ENCODE data around the gene SLC8A1. TPM values are rescaled to one million over a fixed set of nuclear protein-coding genes. Genes with fewer than 3 reads are reported as not detected.

The SLC8A1 gene
- total RNA-seq, 4 donors from 2014 or later = 8.1 to 22.9 (median 9.3) TPM

GRCh38 chr2:40131081-40131704, 320.7 kb downstream of the SLC8A1 start:
- Histone ChIP-seq H3K27me3 (no peaks in the 10 kb centered on the region), H3K27ac (no peak overlapping the region), H3K9me3 (no peaks in the 10 kb centered on the region), H3K4me1 (no peaks in the 10 kb centered on the region), H3K36me3 (no peaks in the 10 kb centered on the region), H3K4me3 (no peak overlapping the region)
- no peak for DNase-seq (ENCODE audit: low spot score in 2 of 2)
- WGBS, 2 donors = 65 to 80% methylated on average over 3 of the region's 3 CpGs
- TF ChIP-seq EP300 (IDR thresholded peaks at IDR 0.05) (no peak), POLR2A (IDR thresholded peaks at IDR 0.05) (no peak)
- TF ChIP-seq, protein P1, sequence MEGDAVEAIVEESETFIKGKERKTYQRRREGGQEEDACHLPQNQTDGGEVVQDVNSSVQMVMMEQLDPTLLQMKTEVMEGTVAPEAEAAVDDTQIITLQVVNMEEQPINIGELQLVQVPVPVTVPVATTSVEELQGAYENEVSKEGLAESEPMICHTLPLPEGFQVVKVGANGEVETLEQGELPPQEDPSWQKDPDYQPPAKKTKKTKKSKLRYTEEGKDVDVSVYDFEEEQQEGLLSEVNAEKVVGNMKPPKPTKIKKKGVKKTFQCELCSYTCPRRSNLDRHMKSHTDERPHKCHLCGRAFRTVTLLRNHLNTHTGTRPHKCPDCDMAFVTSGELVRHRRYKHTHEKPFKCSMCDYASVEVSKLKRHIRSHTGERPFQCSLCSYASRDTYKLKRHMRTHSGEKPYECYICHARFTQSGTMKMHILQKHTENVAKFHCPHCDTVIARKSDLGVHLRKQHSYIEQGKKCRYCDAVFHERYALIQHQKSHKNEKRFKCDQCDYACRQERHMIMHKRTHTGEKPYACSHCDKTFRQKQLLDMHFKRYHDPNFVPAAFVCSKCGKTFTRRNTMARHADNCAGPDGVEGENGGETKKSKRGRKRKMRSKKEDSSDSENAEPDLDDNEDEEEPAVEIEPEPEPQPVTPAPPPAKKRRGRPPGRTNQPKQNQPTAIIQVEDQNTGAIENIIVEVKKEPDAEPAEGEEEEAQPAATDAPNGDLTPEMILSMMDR (IDR thresholded peaks at IDR 0.05) = no peak

DNA sequence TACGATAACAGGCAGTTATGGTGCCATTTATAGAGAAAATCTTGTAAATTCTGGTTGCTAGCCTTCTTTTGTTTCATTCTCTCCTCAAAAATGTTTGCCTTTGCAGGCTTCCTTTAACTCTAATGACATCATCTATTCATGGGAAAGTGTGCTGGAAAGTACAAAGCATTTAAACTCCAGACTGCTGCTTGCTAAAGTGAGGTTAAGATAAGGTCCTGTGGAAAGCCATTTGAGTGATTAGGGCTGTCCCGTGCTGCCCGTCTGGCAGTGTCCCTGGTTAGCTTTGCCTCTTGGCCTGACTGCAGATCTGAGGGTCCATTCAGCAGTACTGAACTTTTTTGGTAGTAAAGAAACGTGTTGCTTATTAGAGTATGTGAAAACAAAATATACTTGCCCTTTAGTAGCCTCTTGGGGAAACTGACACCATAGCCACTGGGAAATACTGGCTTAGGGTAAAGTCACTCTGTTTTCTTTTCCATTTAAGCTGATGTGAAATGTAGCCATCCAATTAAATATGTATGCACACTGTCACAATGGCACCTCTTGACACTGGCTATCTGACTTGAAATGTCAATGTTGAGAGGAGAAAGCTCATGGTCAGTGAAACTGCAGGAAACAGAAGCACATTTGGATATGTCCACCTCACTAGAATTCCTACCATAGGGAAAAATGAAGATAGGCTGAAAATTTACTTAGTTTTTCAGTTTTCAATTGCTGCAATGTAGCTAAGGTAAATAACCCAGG, 321.5 kb downstream of the SLC8A1 start:
- Histone ChIP-seq H3K4me1 (no peaks in the 10 kb centered on the region), H3K27ac (no peak overlapping the region), H3K4me3 (no peak overlapping the region), H3K9me3 (no peaks in the 10 kb centered on the region), H3K27me3 (no peaks in the 10 kb centered on the region), H3K36me3 (no peaks in the 10 kb centered on the region)
- DNase-seq (ENCODE audit: low spot score in 2 of 2) = no peak
- WGBS, 2 donors = 38 to 39% methylated on average over 4 of the region's 4 CpGs
- TF ChIP-seq, protein P1 (IDR thresholded peaks at IDR 0.05) = no peak
- no peak for TF ChIP-seq POLR2A (IDR thresholded peaks at IDR 0.05)
- no peak for TF ChIP-seq EP300 (IDR thresholded peaks at IDR 0.05)

DNA sequence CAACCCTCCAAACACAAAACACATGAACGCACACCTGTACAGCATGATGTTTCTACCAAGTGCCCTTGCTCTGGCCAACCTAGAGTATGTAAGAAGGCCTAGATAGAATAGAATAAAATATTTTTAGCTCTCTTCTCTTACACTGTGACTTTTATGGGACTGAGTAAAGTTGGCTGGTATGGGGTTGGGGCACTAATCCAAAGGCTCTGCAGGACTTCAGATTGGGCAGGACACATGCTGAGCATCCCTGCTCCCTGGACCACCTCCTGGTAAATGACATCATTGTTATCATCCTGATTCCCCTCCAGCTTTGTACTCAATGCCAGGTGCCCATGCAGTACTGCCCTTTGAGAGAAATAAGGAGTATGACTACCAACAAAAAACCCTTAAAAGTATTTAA, 322.2 kb downstream of the SLC8A1 start:
- no peak for TF ChIP-seq EP300 (IDR thresholded peaks at IDR 0.05)
- TF ChIP-seq POLR2A (IDR thresholded peaks at IDR 0.05) = no peak
- TF ChIP-seq, protein P1 (IDR thresholded peaks at IDR 0.05) = no peak
- H3K9me3 ChIP-seq = no peaks in the 10 kb centered on the region
- H3K4me1 ChIP-seq = no peaks in the 10 kb centered on the region
- H3K4me3 ChIP-seq = no peak overlapping the region
- DNase-seq (ENCODE audit: low spot score in 2 of 2) = no peak
- no peaks in the 10 kb centered on the region for H3K36me3 ChIP-seq
- WGBS, 2 donors = 100% methylated on average over 1 of the region's 1 CpG
- no peak overlapping the region for H3K27ac ChIP-seq
- H3K27me3 ChIP-seq = no peaks in the 10 kb centered on the region

DNA sequence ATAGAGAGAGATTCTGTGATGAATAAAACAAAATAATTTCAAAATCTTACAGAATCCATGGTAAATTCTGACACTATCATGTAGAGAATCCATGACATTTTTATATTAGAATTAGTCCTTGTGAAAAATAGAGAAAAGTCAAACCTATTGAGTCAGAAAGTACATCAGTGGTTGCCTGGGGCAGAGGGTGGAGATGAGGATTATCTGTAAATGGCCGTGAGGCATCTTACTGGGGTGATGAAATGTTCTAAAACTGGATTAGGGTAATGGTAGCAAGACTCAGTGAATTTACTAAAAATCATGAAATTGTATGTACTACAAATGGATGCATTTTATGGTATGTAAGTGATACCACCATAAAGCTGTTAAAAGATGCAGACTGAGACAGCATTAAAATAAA, 323.1 kb downstream of the SLC8A1 start:
- no peaks in the 10 kb centered on the region for H3K9me3 ChIP-seq
- no peak overlapping the region for H3K27ac ChIP-seq
- WGBS, 2 donors = 96 to 97% methylated on average over 1 of the region's 1 CpG
- no peak for DNase-seq (ENCODE audit: low spot score in 2 of 2)
- H3K27me3 ChIP-seq = no peaks in the 10 kb centered on the region
- no peak for TF ChIP-seq EP300 (IDR thresholded peaks at IDR 0.05)
- TF ChIP-seq POLR2A (IDR thresholded peaks at IDR 0.05) = no peak
- TF ChIP-seq, protein P1 (IDR thresholded peaks at IDR 0.05) = no peak
- H3K4me3 ChIP-seq = no peak overlapping the region
- H3K36me3 ChIP-seq = no peaks in the 10 kb centered on the region
- H3K4me1 ChIP-seq = no peaks in the 10 kb centered on the region

GRCh38 chr2:40127890-40128557, 323.9 kb downstream of the SLC8A1 start:
- no peaks in the 10 kb centered on the region for H3K4me1 ChIP-seq

More at GRCh38 chr2:40127890-40128557, 323.9 kb downstream of the SLC8A1 start:
- no peak for DNase-seq (ENCODE audit: low spot score in 2 of 2)
- no peaks in the 10 kb centered on the region for H3K27me3 ChIP-seq
- H3K36me3 ChIP-seq = no peaks in the 10 kb centered on the region
- WGBS, 2 donors = 56 to 62% methylated on average over 5 of the region's 5 CpGs
- no peak overlapping the region for H3K4me3 ChIP-seq
- H3K9me3 ChIP-seq = no peaks in the 10 kb centered on the region
- no peak overlapping the region for H3K27ac ChIP-seq
- TF ChIP-seq, protein P1 (IDR thresholded peaks at IDR 0.05) = no peak
- TF ChIP-seq POLR2A (IDR thresholded peaks at IDR 0.05) (no peak), EP300 (IDR thresholded peaks at IDR 0.05) (no peak)

Data from tibial nerve (tissue), 4 donors.